PC-9 (cell line): ENCODE results near the gene KIF5C.

Experiments used
- EZH2 ChIP-seq: fragments of 200-600 bp; sonication (generic); IDR thresholded peaks from 2 replicates; pipeline ENCODE4 v1.8.0; 2017; ENCODE audit warnings: antibody characterized with exemption, low read depth
- TF ChIP-seq, protein P1 (sequence below): fragments of 200-600 bp; sonication (generic); conservative IDR thresholded peaks from 2 replicates; pipeline ENCODE4 v1.6.1; 2017; ENCODE audit warnings: mixed run types, antibody characterized with exemption, mild to moderate bottlenecking, moderate library complexity

DNA sequence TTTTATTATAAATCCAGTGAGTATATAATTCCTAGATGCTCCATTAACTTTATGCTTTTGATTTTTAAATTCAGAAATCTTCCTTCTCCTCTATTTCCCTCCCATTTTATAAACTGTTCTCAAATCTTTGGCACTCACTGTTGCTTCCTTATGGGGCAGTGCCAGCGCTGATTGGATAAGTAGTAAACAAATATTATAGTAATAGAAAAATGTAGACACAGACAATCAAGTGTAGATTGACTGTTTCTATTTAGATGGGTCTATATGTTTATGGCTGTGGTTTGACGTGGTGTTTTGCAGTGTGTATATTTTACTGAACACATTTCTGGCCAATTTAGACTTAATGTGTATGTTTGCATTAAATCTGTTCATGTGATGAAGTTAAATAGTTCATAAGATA is 200.1 kb downstream of the KIF5C start:
- TF ChIP-seq, protein P1, sequence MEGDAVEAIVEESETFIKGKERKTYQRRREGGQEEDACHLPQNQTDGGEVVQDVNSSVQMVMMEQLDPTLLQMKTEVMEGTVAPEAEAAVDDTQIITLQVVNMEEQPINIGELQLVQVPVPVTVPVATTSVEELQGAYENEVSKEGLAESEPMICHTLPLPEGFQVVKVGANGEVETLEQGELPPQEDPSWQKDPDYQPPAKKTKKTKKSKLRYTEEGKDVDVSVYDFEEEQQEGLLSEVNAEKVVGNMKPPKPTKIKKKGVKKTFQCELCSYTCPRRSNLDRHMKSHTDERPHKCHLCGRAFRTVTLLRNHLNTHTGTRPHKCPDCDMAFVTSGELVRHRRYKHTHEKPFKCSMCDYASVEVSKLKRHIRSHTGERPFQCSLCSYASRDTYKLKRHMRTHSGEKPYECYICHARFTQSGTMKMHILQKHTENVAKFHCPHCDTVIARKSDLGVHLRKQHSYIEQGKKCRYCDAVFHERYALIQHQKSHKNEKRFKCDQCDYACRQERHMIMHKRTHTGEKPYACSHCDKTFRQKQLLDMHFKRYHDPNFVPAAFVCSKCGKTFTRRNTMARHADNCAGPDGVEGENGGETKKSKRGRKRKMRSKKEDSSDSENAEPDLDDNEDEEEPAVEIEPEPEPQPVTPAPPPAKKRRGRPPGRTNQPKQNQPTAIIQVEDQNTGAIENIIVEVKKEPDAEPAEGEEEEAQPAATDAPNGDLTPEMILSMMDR: no peak
- TF ChIP-seq EZH2: no peak
